Keratinocyte (primary cell): ENCODE results near the gene PSRC1. TPM values are rescaled to one million over a fixed set of nuclear protein-coding genes. Genes with fewer than 3 reads are reported as not detected.

ENCODE experiments used
- DNase-seq: peaks from one replicate; pipeline ENCODE4 v3.0.0-alpha.2; 2011; ENCODE audit warnings: low read depth, missing footprints, low spot score
- FAIRE-seq: peaks from 2 replicates; lab custom pipeline; 2011; peaks lifted over from hg19 to GRCh38; lab: Jason Lieb, UNC
- H2AFZ ChIP-seq: 2 replicates; pipeline ENCODE4 v1.6.0; 2012; ENCODE audit warnings: low read length, control low read depth, inconsistent platforms; ENCODE audit not compliant: control insufficient read depth
- H3K27ac ChIP-seq: 2 replicates; pipeline ENCODE4 v1.5.1; 2011; ENCODE audit warnings: low read length; ENCODE audit not compliant: control insufficient read depth, insufficient read depth
- H3K27me3 ChIP-seq: 3 replicates; pipeline ENCODE4 v1.6.0; 2011; ENCODE audit warnings: low read length; ENCODE audit not compliant: control insufficient read depth, insufficient read depth; ENCODE audit errors: extremely low read depth
- H3K36me3 ChIP-seq, 2 experiments: 2 replicates in 1 of 2; 3 replicates in 1 of 2; pipeline ENCODE4 v1.5.1; 2011; ENCODE audit warnings: low read length in 2 of 2, mild to moderate bottlenecking in 1 of 2; ENCODE audit not compliant: control insufficient read depth in 2 of 2, insufficient read depth in 2 of 2; ENCODE audit errors: extremely low read depth in 1 of 2
- H3K4me1 ChIP-seq: 3 replicates; pipeline ENCODE4 v1.5.1; 2011; ENCODE audit warnings: low read length; ENCODE audit not compliant: control insufficient read depth, insufficient read depth; ENCODE audit errors: extremely low read depth
- H3K4me2 ChIP-seq: 3 replicates; pipeline ENCODE4 v1.6.0; 2011; ENCODE audit warnings: low read depth, low read length; ENCODE audit not compliant: control insufficient read depth, insufficient read depth; ENCODE audit errors: extremely low read depth
- H3K4me3 ChIP-seq, 3 experiments: fragments of 200-600 bp in 1 of 3; sonication (generic) in 1 of 3; 2 replicates in 2 of 3; 3 replicates in 1 of 3; pipeline ENCODE4 v1.5.1; 2011 to 2016; ENCODE audit warnings: low read length in 3 of 3, mild to moderate bottlenecking in 3 of 3, control low read depth in 2 of 3, inconsistent platforms in 1 of 3, low read depth in 1 of 3, mixed read lengths in 1 of 3, mixed run types in 1 of 3, moderate library complexity in 1 of 3; ENCODE audit not compliant: control insufficient read depth in 2 of 3, insufficient read depth in 2 of 3; ENCODE audit errors: extremely low read depth in 1 of 3
- H3K79me2 ChIP-seq: 2 replicates; pipeline ENCODE4 v1.6.0; 2012; ENCODE audit warnings: low read length; ENCODE audit not compliant: control insufficient read depth, insufficient read depth
- H3K9ac ChIP-seq: 3 replicates; pipeline ENCODE4 v1.6.0; 2011; ENCODE audit warnings: low read length; ENCODE audit not compliant: control insufficient read depth, insufficient read depth; ENCODE audit errors: extremely low read depth
- H3K9me1 ChIP-seq: 3 replicates; pipeline ENCODE4 v1.6.0; 2011; ENCODE audit warnings: low read length; ENCODE audit not compliant: control insufficient read depth, insufficient read depth; ENCODE audit errors: extremely low read depth
- H3K9me3 ChIP-seq: 2 replicates; pipeline ENCODE4 v1.5.1; 2012; ENCODE audit warnings: low read depth, low read length; ENCODE audit not compliant: control insufficient read depth
- H4K20me1 ChIP-seq: 3 replicates; pipeline ENCODE4 v1.6.0; 2011; ENCODE audit warnings: low read length; ENCODE audit not compliant: control insufficient read depth, insufficient read depth; ENCODE audit errors: extremely low read depth
- EZH2 ChIP-seq: IDR thresholded peaks from one replicate; pipeline ENCODE4 v1.6.1; 2012; ENCODE audit warnings: inconsistent platforms, mild to moderate bottlenecking, low read length, moderate library complexity
- dilution Hi-C: fragments of 300-500 bp; cut with MboI; formaldehyde crosslinking; loops from one replicate; pipeline ENCODE4 v1.7.0; 2020; ENCODE audit warnings: low sequenced_read_pairs; ENCODE audit not compliant: extremely low pct_ligation_motif_present
- polyA plus RNA-seq, 5 experiments: library from polyadenylated mRNA; depleted of rRNA in 3 of 5; stranded (reverse) in 3 of 5; stranded (forward) in 1 of 5; unstranded in 1 of 5; fragments of >200 nt; gene quantifications; 1 replicate in 1 of 5; 2 replicates in 3 of 5; 3 replicates in 1 of 5; pipeline versions ENCODE4 v1.2.1 to v1.2.3, GENCODE V29; 2011 to 2012; ENCODE audit warnings: missing spikeins in 2 of 5, low read depth in 1 of 5, low replicate concordance in 1 of 5
- TF ChIP-seq, protein P1 (sequence below), 3 experiments: IDR thresholded peaks in 1 of 3; conservative IDR thresholded peaks in 1 of 3; optimal IDR thresholded peaks in 1 of 3; 2 replicates in 2 of 3; 3 replicates in 1 of 3; pipeline versions ENCODE3 to v1.5.1; 2011; ENCODE audit warnings: low read length in 3 of 3, mild to moderate bottlenecking in 3 of 3, moderate library complexity in 2 of 3, control low read depth in 1 of 3, inconsistent platforms in 1 of 3; ENCODE audit not compliant: insufficient read depth in 2 of 3; ENCODE audit errors: extremely low read depth in 1 of 3

Gene PSRC1
- polyA plus RNA-seq, 1 donor (not counting 4 experiments of a cell fraction or from before 2014, with no cell fraction given): 10.2 TPM

DNA sequence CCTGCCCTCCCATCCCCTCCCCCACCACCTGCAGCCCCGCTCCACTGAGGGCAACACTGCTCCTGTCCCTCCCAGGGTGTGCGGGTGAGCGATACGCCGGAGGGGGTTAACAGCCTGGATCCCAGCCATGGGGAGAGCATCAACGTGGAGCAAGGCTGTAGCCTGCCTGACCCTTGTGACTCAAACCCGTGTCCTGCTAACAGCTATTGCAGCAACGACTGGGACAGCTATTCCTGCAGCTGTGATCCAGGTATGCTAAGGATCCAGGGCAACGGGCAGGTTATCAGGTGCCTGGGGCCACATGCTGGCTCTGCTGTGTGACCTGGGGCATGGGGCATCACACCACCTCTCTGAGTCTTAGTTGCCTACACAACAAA is 18.6 kb downstream of the PSRC1 start:
- no peaks in the 10 kb centered on the region for H3K27me3 ChIP-seq
- peaks cover 12 to 18% of the 10 kb centered on the region in 2 experiments for H3K36me3 ChIP-seq
- H4K20me1 ChIP-seq: no peaks in the 10 kb centered on the region
- dilution Hi-C loops: no loop called here
- no peak overlapping the region for H3K4me3 ChIP-seq
- no peak overlapping the region for H3K9ac ChIP-seq
- no peak for TF ChIP-seq EZH2
- TF ChIP-seq, protein P1, sequence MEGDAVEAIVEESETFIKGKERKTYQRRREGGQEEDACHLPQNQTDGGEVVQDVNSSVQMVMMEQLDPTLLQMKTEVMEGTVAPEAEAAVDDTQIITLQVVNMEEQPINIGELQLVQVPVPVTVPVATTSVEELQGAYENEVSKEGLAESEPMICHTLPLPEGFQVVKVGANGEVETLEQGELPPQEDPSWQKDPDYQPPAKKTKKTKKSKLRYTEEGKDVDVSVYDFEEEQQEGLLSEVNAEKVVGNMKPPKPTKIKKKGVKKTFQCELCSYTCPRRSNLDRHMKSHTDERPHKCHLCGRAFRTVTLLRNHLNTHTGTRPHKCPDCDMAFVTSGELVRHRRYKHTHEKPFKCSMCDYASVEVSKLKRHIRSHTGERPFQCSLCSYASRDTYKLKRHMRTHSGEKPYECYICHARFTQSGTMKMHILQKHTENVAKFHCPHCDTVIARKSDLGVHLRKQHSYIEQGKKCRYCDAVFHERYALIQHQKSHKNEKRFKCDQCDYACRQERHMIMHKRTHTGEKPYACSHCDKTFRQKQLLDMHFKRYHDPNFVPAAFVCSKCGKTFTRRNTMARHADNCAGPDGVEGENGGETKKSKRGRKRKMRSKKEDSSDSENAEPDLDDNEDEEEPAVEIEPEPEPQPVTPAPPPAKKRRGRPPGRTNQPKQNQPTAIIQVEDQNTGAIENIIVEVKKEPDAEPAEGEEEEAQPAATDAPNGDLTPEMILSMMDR (optimal IDR thresholded peaks at IDR 0.05 in 1 of 3, IDR thresholded peaks at IDR 0.05 in 1 of 3, conservative IDR thresholded peaks at IDR 0.05 in 1 of 3; ENCODE audit: extremely low read depth in 1 of 3, insufficient read depth in 2 of 3, low read length in 3 of 3): no peak
- H3K4me2 ChIP-seq: no peak overlapping the region
- DNase-seq (no peak), FAIRE-seq (no peak)
- no peaks in the 10 kb centered on the region for H3K9me3 ChIP-seq
- peaks cover 23% of the 10 kb centered on the region for H3K4me1 ChIP-seq
- H3K9me1 ChIP-seq: no peaks in the 10 kb centered on the region
- H3K27ac ChIP-seq: no peak overlapping the region
- no peaks in the 10 kb centered on the region for H3K79me2 ChIP-seq
- no peak overlapping the region for H2AFZ ChIP-seq

- Histone ChIP-seq H3K4me1 (peaks cover 23% of the 10 kb centered on the region), H3K27me3 (no peaks in the 10 kb centered on the region), H3K9me3 (no peaks in the 10 kb centered on the region), H3K79me2 (no peaks in the 10 kb centered on the region), H3K27ac (peak overlapping the region; percentile 86), H3K4me3 (no peak overlapping the region), H3K36me3 (peaks cover 15 to 22% of the 10 kb centered on the region in 2 experiments), H2AFZ (peak overlapping the region; percentile 82), H4K20me1 (no peaks in the 10 kb centered on the region), H3K4me2 (peak overlapping the region; percentile 84), H3K9ac (peak overlapping the region; percentile 22), H3K9me1 (no peaks in the 10 kb centered on the region)
- TF ChIP-seq EZH2: no peak
- TF ChIP-seq, protein P1 (optimal IDR thresholded peaks at IDR 0.05 in 1 of 3, IDR thresholded peaks at IDR 0.05 in 1 of 3, conservative IDR thresholded peaks at IDR 0.05 in 1 of 3; ENCODE audit: extremely low read depth in 1 of 3, insufficient read depth in 2 of 3, low read length in 3 of 3): peak; percentile 95 to 99 (median 99)
- dilution Hi-C loops: no loop called here
- no peak for FAIRE-seq
- DNase-seq: no peak
Observed at GRCh38 chr1:109263597-109264378, 19.2 kb downstream of the PSRC1 start.
